Measurements from ENCODE around the gene ISOC2.
A peak's percentile ranks its signal among the peaks of the same experiment; 100 is the strongest.
"Not testable (repeated sequence)": the region's sequence is repeated elsewhere in the genome, so short reads cannot be mapped to it uniquely, and the experiment has no call there.

Gene ISOC2

DNA sequence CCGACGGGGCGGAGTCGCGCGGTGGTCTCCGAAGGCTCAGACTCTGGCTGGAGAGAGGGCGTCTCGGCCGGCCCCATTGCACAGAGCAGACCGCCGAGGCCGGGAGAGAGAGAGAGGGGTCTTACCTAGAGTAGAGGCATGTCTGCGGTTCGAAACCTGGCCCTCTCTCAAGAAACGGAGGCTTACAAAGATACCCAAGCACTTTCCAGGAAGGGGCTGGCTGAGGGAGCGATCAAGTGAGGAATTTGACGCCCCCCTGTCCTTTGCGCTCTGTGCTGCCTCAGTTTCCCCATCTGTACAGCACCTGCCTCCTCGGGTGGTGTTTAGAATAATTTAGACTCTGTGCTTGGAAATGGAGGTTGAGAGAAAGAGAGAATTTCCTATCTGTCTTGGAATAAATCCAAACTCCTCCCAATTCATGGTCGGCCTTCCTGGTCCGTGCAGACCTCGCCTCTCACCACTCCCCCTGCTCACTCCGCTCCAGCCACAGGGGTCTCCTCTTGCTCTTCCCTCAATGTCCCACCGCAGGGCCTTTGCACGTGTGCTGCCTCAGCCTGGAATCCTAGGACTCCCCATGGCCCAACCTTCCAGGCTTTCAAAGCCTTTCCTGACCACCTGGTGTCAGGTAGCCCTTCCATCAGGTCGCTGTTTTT, 658 bp upstream of the ISOC2 start:
- DNase-seq (ENCODE audit: extremely low spot score, insufficient read length, low read depth) (no peak), FAIRE-seq (no peak)

DNA sequence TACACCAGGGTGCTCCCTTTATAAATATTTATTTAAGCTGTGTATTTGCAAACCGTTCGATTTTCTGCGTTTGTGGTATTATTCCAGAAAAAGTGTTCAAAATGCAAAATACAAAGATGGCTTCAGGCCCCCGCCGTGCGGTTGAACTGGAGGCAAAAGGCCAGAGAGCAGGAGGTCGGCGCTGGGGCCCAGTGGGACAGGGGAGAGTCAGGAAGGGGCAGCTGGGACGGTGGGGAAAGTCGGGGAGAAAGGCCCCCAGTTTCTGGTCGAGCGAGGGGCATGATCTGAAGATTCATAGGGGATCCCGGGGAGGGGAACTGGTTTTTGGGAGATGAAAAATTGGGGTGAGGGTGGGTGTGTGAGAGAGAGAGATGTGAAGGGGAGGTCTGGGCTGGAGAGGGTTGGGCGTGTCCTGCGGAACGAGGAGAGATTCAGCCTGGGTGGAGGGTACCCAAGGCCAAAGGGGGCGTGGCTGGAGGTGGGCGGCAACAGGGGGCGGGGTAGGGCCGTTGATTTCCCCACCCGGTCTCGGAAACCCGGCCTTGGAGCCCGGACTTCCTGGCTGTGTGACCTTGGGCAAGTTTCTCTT, 678 bp downstream of the ISOC2 start:
- FAIRE-seq = peak; percentile 82
- DNase-seq (ENCODE audit: extremely low spot score, insufficient read length, low read depth) = peak; percentile 64

DNA sequence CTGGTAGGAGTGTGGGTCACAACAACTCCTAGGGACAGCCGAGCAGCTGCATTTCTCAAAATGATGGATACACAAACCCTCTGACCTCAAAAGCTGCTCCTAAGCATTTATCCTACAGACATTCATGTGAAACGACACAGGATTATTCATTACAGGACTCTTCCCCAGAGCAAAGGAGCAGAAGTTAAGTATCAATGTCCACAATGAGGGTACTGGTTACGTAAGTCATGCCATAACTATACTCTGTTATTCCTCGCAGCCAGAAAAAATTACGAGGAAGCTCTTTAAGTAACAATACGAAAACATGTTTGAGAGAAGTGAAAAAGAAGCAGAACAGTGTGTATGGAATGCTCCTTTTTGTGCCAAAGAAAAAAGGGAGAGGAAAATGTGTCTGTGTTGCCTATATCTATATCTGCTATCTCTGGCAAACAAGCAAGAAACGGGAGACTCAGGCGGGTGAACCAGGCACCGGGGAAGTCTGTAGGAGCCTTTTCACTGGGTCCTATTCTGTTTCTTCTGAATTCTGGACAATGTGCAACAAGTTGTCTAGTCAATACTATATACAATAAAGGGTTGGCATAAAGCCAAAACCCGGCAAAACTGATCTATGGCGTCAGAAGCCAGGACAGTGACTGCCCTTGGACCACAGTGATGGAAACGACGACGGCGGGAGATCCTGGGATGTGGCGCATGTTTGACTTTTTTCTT, 1.3 kb downstream of the ISOC2 start:
- FAIRE-seq (no peak), DNase-seq (ENCODE audit: extremely low spot score, insufficient read length, low read depth) (no peak)

DNA sequence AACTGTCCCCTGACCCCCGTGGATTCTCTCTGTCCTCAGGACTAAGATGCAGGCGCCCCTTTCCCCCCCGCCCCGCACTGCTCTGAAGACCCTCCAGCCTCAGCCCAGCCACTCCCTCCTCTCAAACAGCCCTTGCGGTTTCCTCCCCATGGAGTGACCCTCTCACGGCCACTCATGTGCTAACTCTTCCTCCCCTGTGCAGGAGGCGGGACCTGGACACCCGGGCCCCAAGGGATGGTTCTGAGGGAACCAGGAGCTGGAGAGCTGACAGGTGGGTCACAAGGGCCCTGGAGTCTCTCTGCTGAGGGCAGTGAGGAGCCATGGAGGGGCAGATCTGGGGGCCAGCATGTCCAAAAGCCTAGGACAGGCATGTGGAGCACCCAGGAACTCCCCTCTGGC, 1.9 kb downstream of the ISOC2 start:
- DNase-seq (ENCODE audit: extremely low spot score, insufficient read length, low read depth) = no peak
- FAIRE-seq = no peak

DNA sequence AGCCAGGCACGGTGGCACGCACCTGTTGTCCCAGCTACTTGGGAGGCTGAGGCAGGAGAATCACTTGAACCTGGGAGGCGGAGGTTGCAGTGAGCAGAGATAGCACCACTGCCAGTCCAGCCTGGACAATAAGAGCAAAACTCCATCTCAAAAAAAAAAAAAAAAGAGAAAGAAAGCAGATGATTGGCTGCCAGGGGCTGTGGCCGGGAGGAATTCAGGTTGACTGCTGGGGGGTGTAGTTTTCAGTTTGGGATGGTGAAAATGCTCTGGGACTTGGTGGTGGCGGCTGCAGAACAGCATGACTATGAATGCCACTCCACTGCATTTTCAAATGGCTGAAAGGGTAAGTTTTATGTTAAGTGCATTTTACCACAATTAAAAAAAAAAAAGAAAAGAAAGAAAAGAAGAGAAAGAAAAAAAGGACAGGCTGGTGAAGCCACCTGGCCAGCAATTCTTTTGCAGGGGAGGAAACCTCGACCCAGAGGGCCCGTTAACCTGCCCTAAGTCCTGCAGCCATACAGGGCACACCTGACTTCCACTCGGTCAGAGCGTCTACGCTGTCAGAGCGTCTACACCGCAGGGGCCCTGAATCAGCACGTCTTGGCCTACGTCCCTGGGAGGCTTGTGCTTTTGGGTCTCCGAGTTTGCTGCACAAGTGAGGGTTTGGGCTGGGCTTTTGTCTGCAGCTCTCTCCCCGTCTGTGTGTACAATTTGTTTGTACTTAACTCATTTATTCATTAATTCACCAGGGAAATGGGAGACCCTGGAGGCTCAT, 3.6 kb downstream of the ISOC2 start:
- FAIRE-seq (no peak), DNase-seq (ENCODE audit: extremely low spot score, insufficient read length, low read depth) (no peak)

DNA sequence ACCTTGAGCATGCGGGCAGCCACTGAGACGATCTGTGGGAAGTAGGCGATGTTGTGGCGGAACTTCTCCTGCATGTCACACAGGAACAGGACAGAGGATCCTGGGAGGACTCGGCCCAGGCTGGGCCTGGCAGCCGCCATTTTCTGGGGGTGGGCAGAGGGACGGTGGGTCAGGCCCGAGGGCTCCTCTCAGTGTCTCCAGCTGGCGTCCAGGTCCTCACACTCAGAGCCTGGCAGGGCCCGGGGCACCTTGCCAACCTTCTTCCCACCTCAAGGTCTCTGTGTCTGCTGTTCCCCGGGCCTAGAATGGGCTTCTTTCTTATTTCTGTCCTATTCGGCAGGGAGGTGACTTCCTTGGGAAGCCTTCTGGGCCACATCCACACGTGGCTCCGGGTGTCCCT, 5.1 kb downstream of the ISOC2 start:
- FAIRE-seq (no peak), DNase-seq (ENCODE audit: extremely low spot score, insufficient read length, low read depth) (no peak)

DNA sequence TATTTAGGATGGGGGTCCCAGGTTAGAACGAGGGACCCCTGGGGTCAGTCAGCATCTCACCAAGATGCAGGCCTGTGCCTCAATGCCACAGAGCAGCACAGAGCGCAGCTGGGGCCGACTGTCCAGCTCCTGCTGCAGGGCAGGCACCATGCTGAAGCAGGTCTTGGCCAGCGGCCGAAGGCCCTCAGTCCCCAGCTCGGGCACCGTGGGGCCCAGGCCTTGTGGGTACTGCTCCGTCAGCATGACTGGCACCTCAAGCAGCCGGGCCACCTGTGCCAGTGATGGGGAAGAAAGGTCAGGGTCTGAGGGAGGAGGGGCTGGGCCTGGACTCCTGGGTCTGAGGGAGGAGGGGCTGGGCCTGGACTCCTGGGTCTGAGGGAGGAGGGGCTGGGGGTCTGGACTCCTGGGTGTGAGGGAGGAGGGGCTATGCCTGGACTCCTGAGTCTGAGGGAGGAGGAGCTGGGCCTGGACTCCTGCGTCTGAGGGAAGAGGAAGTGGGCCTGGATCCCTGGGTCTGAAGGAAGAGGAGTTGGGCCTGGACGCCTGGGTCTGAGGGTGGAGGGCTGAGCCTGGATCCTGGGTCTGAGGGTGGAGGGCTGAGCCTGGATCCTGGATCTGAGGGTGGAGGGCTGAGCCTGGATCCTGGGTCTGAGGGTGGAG, 5.7 kb downstream of the ISOC2 start:
- FAIRE-seq (no peak), DNase-seq (ENCODE audit: extremely low spot score, insufficient read length, low read depth) (no peak)

DNA sequence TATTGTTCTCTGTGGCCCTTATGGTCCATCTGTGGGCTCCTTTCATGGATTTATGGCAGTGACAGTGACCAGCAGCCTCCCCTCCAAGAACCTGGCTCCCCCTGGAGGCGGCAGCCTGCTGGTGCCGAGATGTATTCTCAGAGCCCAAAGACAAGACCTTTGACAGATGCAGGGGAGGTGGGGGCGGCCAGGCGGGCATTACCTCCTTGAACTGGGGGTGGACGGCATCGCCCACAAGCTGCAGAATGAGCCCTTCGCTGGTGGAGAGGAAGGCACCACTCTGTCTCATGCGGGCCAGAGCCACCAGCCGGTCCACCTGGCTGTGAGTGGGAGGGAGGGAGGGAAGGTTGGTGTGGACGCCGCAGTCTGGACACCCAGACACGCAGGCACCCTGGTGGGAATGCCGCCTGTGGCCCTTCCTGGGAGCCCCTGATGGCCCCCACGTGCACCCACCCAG, 6.6 kb downstream of the ISOC2 start:
- FAIRE-seq (no peak), DNase-seq (ENCODE audit: extremely low spot score, insufficient read length, low read depth) (no peak)

DNA sequence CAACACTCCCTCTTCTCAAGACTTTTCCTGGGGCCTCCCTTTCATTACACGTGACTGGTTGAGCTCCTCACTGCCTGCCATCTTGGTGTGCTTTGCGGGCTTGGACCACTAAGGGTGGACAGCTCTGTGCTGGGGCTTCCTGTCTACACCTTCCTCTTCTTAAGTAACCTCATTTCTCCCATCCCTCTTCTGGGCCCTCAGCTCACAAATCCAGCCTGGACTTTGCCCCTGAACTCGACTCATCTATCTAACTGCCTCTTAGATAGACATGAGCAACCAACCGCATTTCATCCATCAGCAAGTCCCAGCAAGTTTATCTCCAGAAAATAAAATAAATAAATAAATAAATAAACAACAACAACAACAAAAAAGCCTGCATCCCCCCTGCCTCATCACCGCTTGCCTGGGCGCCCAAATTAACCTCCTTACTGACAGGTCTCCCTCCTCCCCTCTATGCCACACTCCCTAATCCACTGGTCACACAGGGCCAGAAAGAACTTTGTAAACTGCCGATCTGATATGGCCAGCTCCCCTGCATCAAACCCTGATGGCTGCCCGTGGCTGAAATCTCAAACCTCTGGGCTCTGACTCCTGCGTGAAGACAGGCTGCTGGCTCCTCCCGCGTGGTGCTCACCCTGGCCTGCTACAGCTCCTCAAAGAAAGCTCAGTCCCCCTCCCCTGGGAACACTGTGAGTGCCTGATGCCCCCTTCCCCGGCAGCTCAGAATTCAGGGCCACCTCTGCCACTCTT, 7.8 kb downstream of the ISOC2 start:
- no peak for FAIRE-seq
- DNase-seq (ENCODE audit: extremely low spot score, insufficient read length, low read depth) = no peak

DNA sequence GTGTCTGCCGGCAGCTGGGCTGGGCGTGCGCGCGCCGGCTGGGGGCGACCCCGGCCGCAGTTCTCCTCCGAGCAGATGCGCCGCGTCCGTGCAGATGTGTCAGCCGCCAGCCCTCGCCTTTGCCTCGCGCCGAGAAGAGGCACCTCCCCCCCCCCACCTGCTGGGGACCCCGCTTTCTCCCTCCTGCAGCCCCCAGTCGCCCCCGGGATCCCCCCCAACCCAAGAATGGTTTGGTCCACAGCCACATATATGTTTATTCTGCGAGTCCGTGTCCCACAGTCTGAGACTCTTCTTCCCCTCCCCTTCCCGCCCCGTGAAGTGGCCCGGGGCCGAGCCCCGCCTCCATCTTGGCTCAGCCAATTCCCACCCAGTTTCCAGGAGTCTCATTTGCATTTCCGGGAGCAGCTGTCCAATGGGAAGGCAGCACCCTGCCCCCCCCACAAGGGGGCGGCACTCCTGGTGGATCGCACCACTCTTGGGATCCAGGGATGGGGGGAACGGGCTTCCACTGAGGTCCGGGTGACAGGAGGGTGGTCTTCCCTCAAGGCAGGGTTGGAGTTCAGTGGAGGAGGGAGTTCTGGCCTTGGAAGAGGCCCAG, 8.6 kb downstream of the ISOC2 start:
- DNase-seq (ENCODE audit: extremely low spot score, insufficient read length, low read depth) = no peak
- FAIRE-seq = no peak

DNA sequence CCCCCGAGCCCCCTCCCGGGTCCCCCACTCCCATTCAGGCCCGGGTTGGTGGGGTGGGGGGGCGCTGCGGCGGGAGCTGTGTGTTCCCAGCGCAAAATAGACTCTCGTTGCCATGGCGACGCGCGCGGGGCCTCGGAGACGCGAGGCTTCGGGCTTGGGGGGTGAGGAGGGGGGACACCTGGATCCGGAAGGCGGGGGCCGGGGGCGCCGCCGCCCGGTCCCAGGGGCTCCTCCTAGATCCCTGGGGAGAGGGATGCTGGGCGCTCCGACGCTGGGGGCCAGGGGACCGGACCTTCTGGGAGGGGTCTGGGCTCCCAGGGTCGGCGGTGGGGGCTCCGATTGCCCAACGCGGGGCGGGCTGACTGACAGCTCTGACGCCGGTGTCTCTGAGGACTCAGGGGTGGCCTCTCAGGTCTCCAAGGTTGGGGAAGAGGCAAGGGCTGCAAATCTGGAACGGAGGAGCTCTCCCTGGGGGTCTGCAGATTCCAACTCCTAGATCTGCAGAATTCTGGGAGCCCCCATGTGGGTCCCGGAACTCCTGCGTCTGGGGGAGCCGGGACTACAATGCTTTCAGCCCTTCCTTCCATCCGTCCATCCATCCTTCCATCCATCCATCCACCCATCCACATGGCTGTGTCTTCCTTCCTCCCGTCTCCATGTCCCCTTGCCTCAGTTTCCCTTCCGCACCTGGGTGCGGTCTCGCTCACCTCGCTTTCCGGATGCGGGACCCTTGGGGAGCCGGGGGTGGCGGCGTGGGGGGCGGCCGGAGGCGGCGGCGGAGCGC, 9.3 kb downstream of the ISOC2 start:
- FAIRE-seq (no peak), DNase-seq (ENCODE audit: extremely low spot score, insufficient read length, low read depth) (no peak)

DNA sequence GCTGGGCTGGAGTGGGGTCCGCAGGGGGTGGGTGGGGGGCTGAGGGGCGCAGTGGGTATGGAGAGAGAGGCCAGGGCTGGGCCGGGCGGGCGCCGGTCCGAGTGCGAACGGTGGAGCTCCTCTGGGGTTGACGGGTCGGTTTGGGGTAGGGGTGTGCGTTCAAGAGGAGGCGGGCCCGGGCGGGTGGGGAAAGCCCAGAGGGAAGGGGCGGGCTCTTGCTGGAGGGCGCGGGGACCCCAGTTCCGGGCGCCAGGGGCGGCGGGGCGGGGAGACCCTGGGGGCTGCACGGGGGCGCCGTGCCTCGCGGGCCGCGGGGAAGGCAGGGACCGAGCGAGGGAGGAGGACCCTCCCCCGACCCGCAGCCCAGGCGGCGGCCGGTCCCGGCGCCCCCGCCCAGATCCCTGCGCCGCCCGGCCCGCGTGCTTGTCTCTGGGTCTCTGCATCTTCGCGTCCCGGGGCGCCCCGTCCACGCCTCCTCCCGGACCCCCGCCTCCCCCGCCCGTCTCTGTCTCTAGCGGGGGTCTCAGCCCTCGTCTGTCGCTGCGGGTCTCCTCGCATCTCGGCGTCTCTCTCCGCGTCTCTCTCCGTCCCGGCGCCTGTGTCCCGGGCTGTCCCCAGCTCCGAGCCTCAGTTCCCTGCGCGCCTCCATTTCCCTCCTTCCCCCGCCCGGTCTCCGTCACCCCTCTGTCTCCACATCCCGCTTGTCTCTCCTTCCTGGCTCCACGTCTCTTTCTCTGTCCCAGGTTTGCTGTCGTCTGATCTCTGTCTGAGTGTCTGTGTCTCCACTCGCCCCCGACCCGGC, 10.1 kb downstream of the ISOC2 start:
- no peak for DNase-seq (ENCODE audit: extremely low spot score, insufficient read length, low read depth)
- no peak for FAIRE-seq

DNA sequence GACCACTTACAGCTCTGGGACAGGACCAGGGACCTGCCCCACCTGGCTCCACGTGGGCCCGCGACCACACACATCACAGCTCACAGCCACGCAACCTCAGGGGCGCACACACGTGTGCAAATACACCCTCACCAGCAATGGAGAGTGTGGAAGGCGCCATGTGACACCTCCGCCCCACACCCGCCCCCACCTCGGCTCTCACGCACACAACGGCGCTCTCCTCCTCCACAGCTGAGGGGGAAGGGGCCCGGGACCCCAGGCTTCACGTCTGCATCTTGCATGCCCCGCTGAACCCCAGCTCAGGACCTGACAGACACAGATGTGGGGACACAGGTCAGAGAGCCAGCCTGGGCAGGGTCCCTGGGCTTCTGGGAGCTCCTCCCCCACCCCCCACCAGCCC, 12.0 kb downstream of the ISOC2 start:
- FAIRE-seq (no peak), DNase-seq (ENCODE audit: extremely low spot score, insufficient read length, low read depth) (no peak)

DNA sequence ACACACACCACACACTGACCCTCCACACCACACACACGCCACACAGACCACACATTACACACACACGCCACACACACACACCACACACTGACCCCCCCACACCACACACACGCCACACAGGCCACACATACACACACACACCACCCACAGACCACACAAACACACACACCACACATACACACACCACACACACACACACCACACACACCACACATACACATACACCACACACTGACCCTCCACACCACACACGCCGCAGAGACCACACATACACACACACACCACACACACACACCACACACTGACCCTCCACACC, 13.3 kb downstream of the ISOC2 start:
- FAIRE-seq; DNase-seq (ENCODE audit: extremely low spot score, insufficient read length, low read depth): not testable (repeated sequence)

DNA sequence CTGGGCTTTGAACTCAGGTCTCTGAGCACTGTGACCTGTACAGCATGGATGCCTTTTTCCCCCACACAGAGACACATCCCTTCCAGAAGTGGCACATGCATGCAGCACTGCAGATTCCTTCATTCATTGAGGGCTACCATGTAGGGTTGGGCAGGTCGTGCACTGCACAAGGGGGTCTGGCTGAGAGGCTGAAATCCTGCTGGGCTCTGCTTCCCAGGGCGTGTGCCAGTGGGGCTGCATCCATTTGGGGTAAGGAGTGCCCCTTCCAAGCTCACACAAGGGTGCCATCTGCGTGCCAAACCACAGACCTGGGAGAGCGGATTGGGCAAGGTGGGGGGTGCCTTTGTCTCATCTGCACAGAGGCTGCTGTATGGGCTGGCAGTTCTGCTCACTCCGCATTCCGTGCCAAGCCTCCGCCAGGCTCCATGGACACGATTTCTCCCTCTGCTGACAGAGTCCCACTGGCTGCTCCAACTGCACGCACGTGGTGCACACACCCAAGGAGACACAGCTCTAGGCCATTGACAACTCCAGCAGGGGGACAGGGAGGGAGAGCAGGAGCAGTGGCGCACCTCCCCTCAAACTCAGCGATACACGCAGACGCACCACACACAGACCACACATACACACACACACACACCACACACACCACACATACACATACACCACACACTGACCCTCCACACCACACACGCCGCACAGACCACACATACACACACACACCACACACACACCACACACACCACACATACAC, 13.8 kb downstream of the ISOC2 start:
- no peak for FAIRE-seq

DNA sequence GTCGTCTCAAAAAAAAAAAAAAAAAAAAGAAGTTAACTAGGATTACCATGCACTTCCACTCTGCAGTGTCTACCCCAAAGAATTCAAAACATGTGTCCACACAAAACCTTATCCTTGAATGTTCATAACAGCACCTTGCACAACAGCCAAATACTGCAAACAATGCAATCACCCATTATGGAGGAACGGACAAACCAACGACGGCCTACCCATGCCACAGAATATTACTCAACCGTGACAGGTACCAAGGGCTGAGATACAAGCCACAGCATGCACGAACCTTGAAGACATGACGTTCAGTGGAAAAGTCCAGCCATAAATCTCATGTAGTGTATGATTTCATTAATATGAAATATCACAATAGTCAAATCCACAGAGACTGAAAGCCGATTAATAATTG, 15.4 kb downstream of the ISOC2 start:
- no peak for FAIRE-seq
- DNase-seq (ENCODE audit: extremely low spot score, insufficient read length, low read depth) = no peak

More for the DNA sequence above, 13.8 kb downstream of the ISOC2 start:
- DNase-seq (ENCODE audit: extremely low spot score, insufficient read length, low read depth) = no peak

DNA sequence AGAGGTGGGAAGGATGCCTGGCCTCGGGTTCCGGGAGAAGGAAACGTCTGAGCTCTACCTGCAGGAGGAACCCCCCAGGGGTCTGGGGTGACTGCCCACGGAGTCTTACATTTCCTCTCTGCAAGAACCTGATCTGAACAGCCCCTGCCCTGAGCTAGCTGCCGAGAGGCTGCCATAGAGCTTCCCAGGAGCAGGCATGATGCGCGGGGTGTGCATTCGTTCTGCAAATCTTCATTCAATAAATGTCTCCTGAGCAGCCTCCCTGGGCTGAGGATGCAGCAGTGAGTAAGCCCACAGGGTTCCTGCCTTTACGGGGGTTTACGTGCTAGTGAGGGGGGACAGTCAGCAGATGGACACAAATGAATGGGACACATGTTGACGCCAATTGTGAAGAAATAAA, 16.8 kb downstream of the ISOC2 start:
- DNase-seq (ENCODE audit: extremely low spot score, insufficient read length, low read depth) (no peak), FAIRE-seq (no peak)
